Astrocyte (in vitro differentiated cells and primary cell): Measurements from ENCODE around the gene MAP2K3.

Experiments
- EZH2 ChIP-seq: IDR thresholded peaks from 2 replicates; pipeline ENCODE4 v1.6.1; 2012; ENCODE audit warnings: mild to moderate bottlenecking, low read length, inconsistent platforms; ENCODE audit not compliant: insufficient read depth
- TF ChIP-seq, protein P1 (sequence below): IDR thresholded peaks from 2 replicates; pipeline ENCODE4 v1.5.1; 2011; ENCODE audit warnings: low read depth, mild to moderate bottlenecking, inconsistent platforms, low read length, moderate library complexity; ENCODE audit not compliant: insufficient read depth

DNA sequence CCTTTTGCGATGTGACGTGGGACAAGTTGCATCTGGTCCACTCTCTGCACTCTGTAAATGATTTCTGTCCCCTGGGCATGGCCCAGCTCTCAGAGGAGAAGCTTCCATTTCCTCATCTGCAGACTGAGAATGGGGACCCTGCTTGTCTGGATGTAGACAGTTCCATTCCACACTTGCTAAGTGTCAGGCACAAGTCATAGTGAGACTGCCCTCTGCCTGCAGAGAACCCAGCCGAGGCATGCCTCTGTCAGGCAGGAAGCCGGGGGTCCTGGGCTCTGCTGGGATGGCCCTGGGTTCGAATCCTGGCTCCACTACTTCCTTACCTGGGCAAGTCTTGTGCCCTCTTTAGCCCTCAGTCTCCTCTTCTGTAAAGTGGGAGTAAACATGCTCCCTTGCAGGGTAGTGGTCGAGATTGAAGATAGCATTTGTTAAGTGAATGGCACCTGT lies 4.1 kb downstream of the MAP2K3 start:
- no peak for TF ChIP-seq EZH2
- TF ChIP-seq, protein P1, sequence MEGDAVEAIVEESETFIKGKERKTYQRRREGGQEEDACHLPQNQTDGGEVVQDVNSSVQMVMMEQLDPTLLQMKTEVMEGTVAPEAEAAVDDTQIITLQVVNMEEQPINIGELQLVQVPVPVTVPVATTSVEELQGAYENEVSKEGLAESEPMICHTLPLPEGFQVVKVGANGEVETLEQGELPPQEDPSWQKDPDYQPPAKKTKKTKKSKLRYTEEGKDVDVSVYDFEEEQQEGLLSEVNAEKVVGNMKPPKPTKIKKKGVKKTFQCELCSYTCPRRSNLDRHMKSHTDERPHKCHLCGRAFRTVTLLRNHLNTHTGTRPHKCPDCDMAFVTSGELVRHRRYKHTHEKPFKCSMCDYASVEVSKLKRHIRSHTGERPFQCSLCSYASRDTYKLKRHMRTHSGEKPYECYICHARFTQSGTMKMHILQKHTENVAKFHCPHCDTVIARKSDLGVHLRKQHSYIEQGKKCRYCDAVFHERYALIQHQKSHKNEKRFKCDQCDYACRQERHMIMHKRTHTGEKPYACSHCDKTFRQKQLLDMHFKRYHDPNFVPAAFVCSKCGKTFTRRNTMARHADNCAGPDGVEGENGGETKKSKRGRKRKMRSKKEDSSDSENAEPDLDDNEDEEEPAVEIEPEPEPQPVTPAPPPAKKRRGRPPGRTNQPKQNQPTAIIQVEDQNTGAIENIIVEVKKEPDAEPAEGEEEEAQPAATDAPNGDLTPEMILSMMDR = no peak
